ENCODE results near the gene ROCK2.
A peak's percentile ranks its signal among the peaks of the same experiment; 100 is the strongest.
"Not testable (repeated sequence)": the region's sequence is repeated elsewhere in the genome, so short reads cannot be mapped to it uniquely, and the experiment has no call there.

The ROCK2 gene

GRCh38 chr2:11337909-11338308, 6.5 kb downstream of the ROCK2 start:
- no peak for TF ChIP-seq CTCF (conservative IDR thresholded peaks at IDR 0.05; ENCODE audit: low read depth)
- H3K27ac ChIP-seq, result no peak overlapping the region
- CTCF ChIA-PET, result no interaction called here
- no peak for DNase-seq (ENCODE audit: low spot score)
- POLR2A ChIA-PET (ENCODE audit: low non-redundant PET), result no interaction called here

GRCh38 chr2:11336189-11336588, 8.2 kb downstream of the ROCK2 start:
- DNase-seq (ENCODE audit: low spot score), result no peak
- ChIA-PET CTCF (no interaction called here), POLR2A (ENCODE audit: low non-redundant PET) (interaction anchor here (0.6 kb wide), 1 partner anchor 8 kb away, joined by 4 read pairs; the partner anchor contains the start of gene ROCK2)
- TF ChIP-seq CTCF (conservative IDR thresholded peaks at IDR 0.05; ENCODE audit: low read depth), result no peak
- H3K27ac ChIP-seq, result no peak overlapping the region

GRCh38 chr2:11333427-11334183, 10.8 kb downstream of the ROCK2 start:
- POLR2A ChIA-PET (ENCODE audit: low non-redundant PET), result no interaction called here

GRCh38 chr2:11332596-11332995, 11.8 kb downstream of the ROCK2 start:
- DNase-seq (ENCODE audit: low spot score), result no peak
- CTCF ChIA-PET, result no interaction called here
- no peak for TF ChIP-seq CTCF (conservative IDR thresholded peaks at IDR 0.05; ENCODE audit: low read depth)
- H3K27ac ChIP-seq, result no peak overlapping the region
- POLR2A ChIA-PET (ENCODE audit: low non-redundant PET), result no interaction called here

More at GRCh38 chr2:11333427-11334183, 10.8 kb downstream of the ROCK2 start:
- CTCF ChIA-PET, result no interaction called here
- no peak for TF ChIP-seq CTCF (conservative IDR thresholded peaks at IDR 0.05; ENCODE audit: low read depth)
- H3K27ac ChIP-seq, result no peak overlapping the region
- DNase-seq (ENCODE audit: low spot score), result no peak

GRCh38 chr2:11330457-11331142, 13.8 kb downstream of the ROCK2 start:
- CTCF ChIA-PET, result no interaction called here
- no peak for TF ChIP-seq CTCF (conservative IDR thresholded peaks at IDR 0.05; ENCODE audit: low read depth)
- POLR2A ChIA-PET (ENCODE audit: low non-redundant PET), result interaction anchor here (0.6 kb wide), 1 partner anchor 10 kb away, joined by 3 read pairs; no protein-coding TSS in a partner anchor
- DNase-seq (ENCODE audit: low spot score), result no peak
- H3K27ac ChIP-seq, result no peak overlapping the region

GRCh38 chr2:11329776-11330175, 14.7 kb downstream of the ROCK2 start:
- ChIA-PET CTCF (no interaction called here), POLR2A (ENCODE audit: low non-redundant PET) (interaction anchor here (0.6 kb wide), 1 partner anchor 9 kb away, joined by 3 read pairs; no protein-coding TSS in a partner anchor)
- H3K27ac ChIP-seq, result no peak overlapping the region
- peak; percentile 34 for DNase-seq (ENCODE audit: low spot score)
- no peak for TF ChIP-seq CTCF (conservative IDR thresholded peaks at IDR 0.05; ENCODE audit: low read depth)

- H3K27ac ChIP-seq; POLR2A ChIA-PET (ENCODE audit: low non-redundant PET); CTCF ChIA-PET; DNase-seq (ENCODE audit: low spot score): not testable (repeated sequence)
These were observed 15.9 kb downstream of the ROCK2 start for GRCh38 chr2:11328522-11328921.
